Measurements from ENCODE around the gene PAMR1. TPM values are rescaled to one million over a fixed set of nuclear protein-coding genes. Genes with fewer than 3 reads are reported as not detected.

Gene PAMR1
- total RNA-seq, 1 donor from 2014 or later = 209 TPM

DNA sequence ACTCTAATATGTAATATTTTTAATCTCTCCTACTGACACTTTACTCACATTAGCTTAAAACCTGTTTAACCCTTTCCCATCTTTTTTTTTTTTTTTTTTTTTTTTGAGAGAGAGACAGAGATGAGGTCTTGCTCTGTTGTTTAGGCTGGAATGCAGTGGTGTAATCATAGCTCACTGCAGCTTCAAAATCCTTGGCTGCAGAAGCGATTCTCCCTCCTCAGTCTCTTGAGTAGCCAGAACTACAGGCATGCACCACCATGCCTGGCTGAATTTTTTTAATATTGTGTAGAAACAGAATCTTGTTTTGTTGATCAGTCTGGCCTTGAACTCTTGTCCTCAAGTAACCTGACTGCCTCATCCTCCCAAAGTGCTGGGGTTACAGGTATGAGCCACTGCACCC lies 37.3 kb downstream of the PAMR1 start:
- H3K27me3 ChIP-seq = no peaks in the 10 kb centered on the region
- DNase-seq (ENCODE audit: low spot score) = no peak
- H3K4me2 ChIP-seq = no peak overlapping the region
- no peaks in the 10 kb centered on the region for H3K4me1 ChIP-seq
- H3K4me3 ChIP-seq = no peak overlapping the region
- H3K4me1 Mint-ChIP-seq = no peaks in the 10 kb centered on the region
- H3K36me3 Mint-ChIP-seq = no peaks in the 10 kb centered on the region
- TF ChIP-seq EZH2phosphoT487 (IDR thresholded peaks at IDR 0.05) = no peak
- peaks cover 4% of the 10 kb centered on the region for H4K20me1 ChIP-seq (ENCODE audit: low read depth)
- peaks cover 38% of the 10 kb centered on the region for H3F3A ChIP-seq (ENCODE audit: low read depth)
- H3K27ac Mint-ChIP-seq = no peak overlapping the region
- H3K9me3 Mint-ChIP-seq = peaks cover 8% of the 10 kb centered on the region
- H3K36me3 ChIP-seq = peaks cover 48% of the 10 kb centered on the region
- no peaks in the 10 kb centered on the region for H3K27me3 Mint-ChIP-seq (ENCODE audit: insufficient read depth, low read depth)
- H3K4me3 Mint-ChIP-seq = no peak overlapping the region
- peaks cover 25% of the 10 kb centered on the region for H3K79me2 ChIP-seq (ENCODE audit: low read depth)
- H3K27ac ChIP-seq = peak overlapping the region; percentile 17
- H3K9me3 ChIP-seq (ENCODE audit: low read depth) = peaks cover 21% of the 10 kb centered on the region
- no peak overlapping the region for H3K9ac ChIP-seq
- no peak overlapping the region for H2AFZ ChIP-seq (replicated peaks)

DNA sequence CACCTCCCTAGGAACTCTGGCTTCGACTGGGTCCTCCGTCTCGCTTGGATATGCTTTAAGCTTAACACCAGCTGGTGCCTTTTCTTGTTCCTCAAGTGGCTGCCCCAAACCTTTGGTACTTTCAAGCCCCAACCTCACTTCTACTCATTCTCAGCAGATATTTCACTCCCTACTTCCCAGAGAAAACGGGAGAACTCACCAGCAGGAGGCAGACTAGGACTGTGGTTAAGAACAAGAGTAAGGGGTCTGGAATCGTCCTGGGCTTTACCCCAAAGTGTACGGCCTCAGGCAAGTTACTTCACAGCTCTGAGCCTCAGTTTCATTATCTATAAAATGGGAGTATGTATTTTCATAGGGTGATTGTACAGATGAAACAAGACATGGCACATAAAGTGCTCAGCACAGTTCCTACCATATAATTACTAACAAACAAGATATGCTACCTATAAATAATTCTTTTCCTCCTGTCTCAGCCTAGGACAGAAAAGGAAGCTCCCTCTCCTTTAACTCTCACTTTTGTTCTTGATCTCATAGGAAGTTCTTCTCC lies 37.8 kb downstream of the PAMR1 start:
- H3K9me3 Mint-ChIP-seq = peaks cover 12% of the 10 kb centered on the region
- Histone ChIP-seq H3K79me2 (ENCODE audit: low read depth) (peaks cover 25% of the 10 kb centered on the region), H3K4me3 (no peak overlapping the region), H3K9ac (no peak overlapping the region), H3K9me3 (ENCODE audit: low read depth) (peaks cover 26% of the 10 kb centered on the region), H3K36me3 (peaks cover 48% of the 10 kb centered on the region), H3F3A (ENCODE audit: low read depth) (peaks cover 38% of the 10 kb centered on the region), H2AFZ (replicated peaks) (no peak overlapping the region), H3K27me3 (no peaks in the 10 kb centered on the region), H4K20me1 (ENCODE audit: low read depth) (peaks cover 4% of the 10 kb centered on the region), H3K4me2 (no peak overlapping the region), H3K27ac (no peak overlapping the region), H3K4me1 (no peaks in the 10 kb centered on the region)
- DNase-seq (ENCODE audit: low spot score) = peak; percentile 83
- H3K4me1 Mint-ChIP-seq = no peaks in the 10 kb centered on the region
- H3K4me3 Mint-ChIP-seq = no peak overlapping the region
- H3K27me3 Mint-ChIP-seq (ENCODE audit: insufficient read depth, low read depth) = peaks cover under 1% of the 10 kb centered on the region
- H3K36me3 Mint-ChIP-seq = no peaks in the 10 kb centered on the region
- TF ChIP-seq CTCF (IDR thresholded peaks at IDR 0.05) = peak; percentile 68
- TF ChIP-seq EZH2 (IDR thresholded peaks at IDR 0.05) = no peak
- TF ChIP-seq EZH2phosphoT487 (IDR thresholded peaks at IDR 0.05) = no peak
- no peak overlapping the region for H3K27ac Mint-ChIP-seq

DNA sequence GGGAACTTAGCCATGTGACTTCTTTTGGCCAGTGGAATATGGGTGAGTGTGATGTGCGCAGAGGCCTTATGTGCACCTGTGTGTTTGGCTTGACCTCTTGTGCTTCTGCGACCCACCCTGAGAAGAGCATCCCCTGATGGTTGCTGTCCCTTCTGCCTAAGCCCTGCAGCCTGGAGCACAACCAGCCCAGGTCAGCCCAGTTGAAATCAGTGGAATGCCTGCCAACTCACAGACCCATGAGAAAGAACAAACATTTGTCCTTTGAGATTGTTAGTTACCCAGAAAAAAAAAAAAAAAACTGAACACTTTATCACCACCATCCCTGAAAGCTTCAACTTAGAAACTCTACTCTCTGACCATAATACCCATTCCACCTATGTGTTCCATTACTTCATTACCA lies 38.5 kb downstream of the PAMR1 start:
- DNase-seq (ENCODE audit: low spot score) = no peak
- Histone ChIP-seq H3K9me3 (ENCODE audit: low read depth) (peaks cover 33% of the 10 kb centered on the region), H3K4me2 (no peak overlapping the region), H3K27ac (no peak overlapping the region), H2AFZ (replicated peaks) (no peak overlapping the region), H3K4me3 (no peak overlapping the region), H3K36me3 (peaks cover 53% of the 10 kb centered on the region), H4K20me1 (ENCODE audit: low read depth) (peaks cover 4% of the 10 kb centered on the region), H3F3A (ENCODE audit: low read depth) (peaks cover 38% of the 10 kb centered on the region), H3K79me2 (ENCODE audit: low read depth) (peaks cover 25% of the 10 kb centered on the region), H3K4me1 (no peaks in the 10 kb centered on the region), H3K9ac (no peak overlapping the region), H3K27me3 (no peaks in the 10 kb centered on the region)
- TF ChIP-seq CTCF (IDR thresholded peaks at IDR 0.05) (no peak), EZH2 (IDR thresholded peaks at IDR 0.05) (no peak), EZH2phosphoT487 (IDR thresholded peaks at IDR 0.05) (no peak)
- peaks cover 18% of the 10 kb centered on the region for H3K9me3 Mint-ChIP-seq
- no peaks in the 10 kb centered on the region for H3K4me1 Mint-ChIP-seq
- H3K4me3 Mint-ChIP-seq = no peak overlapping the region
- H3K36me3 Mint-ChIP-seq = no peaks in the 10 kb centered on the region
- H3K27ac Mint-ChIP-seq = no peak overlapping the region
- peaks cover 2% of the 10 kb centered on the region for H3K27me3 Mint-ChIP-seq (ENCODE audit: insufficient read depth, low read depth)

- no peak for DNase-seq (ENCODE audit: low spot score)
- Mint-ChIP-seq H3K27me3 (ENCODE audit: insufficient read depth, low read depth) (peaks cover 2% of the 10 kb centered on the region), H3K4me3 (no peak overlapping the region), H3K36me3 (no peaks in the 10 kb centered on the region), H3K9me3 (peaks cover 18% of the 10 kb centered on the region), H3K4me1 (no peaks in the 10 kb centered on the region), H3K27ac (no peak overlapping the region)
- Histone ChIP-seq H3K36me3 (peaks cover 55% of the 10 kb centered on the region), H3F3A (ENCODE audit: low read depth) (peaks cover 38% of the 10 kb centered on the region), H4K20me1 (ENCODE audit: low read depth) (peaks cover 4% of the 10 kb centered on the region), H3K79me2 (ENCODE audit: low read depth) (peaks cover 30% of the 10 kb centered on the region), H3K4me1 (no peaks in the 10 kb centered on the region), H3K4me2 (no peak overlapping the region), H3K27me3 (no peaks in the 10 kb centered on the region), H3K9ac (no peak overlapping the region), H3K27ac (no peak overlapping the region), H3K4me3 (no peak overlapping the region), H2AFZ (replicated peaks) (no peak overlapping the region), H3K9me3 (ENCODE audit: low read depth) (peaks cover 38% of the 10 kb centered on the region)
- no peak for TF ChIP-seq CTCF (IDR thresholded peaks at IDR 0.05)
- no peak for TF ChIP-seq EZH2 (IDR thresholded peaks at IDR 0.05)
- no peak for TF ChIP-seq EZH2phosphoT487 (IDR thresholded peaks at IDR 0.05)
Measured at GRCh38 chr11:35486446-35486845, 39.0 kb downstream of the PAMR1 start.
